ENCODE results near the gene FOXF2. TPM values are rescaled to one million over a fixed set of nuclear protein-coding genes. Genes with fewer than 3 reads are reported as not detected.
"Not testable (repeated sequence)": the region's sequence is repeated elsewhere in the genome, so short reads cannot be mapped to it uniquely, and the experiment has no call there.

The FOXF2 gene
- total RNA-seq, 2 donors from 2014 or later = 0.26 TPM; not detected in 1

DNA sequence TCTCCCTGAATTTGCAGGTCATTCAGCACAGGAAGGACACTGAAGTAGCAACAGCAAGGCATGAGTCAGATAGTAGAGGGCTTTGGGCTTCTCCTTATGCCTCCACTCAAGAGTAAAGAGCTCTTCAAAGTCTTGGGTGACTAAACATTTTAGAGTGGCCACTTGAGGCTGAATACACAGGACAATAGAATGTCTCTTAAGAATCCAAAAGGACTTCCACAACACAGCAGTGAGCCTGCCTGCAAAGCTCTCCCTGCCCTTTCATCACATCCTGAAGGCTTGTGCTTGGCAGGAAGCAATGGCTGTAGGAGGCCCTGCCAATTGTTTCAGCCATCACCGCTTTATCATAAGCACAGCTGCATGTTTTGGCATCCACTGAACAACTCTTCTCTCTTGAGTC is 40.7 kb upstream of the FOXF2 start:
- TF ChIP-seq, protein P1, sequence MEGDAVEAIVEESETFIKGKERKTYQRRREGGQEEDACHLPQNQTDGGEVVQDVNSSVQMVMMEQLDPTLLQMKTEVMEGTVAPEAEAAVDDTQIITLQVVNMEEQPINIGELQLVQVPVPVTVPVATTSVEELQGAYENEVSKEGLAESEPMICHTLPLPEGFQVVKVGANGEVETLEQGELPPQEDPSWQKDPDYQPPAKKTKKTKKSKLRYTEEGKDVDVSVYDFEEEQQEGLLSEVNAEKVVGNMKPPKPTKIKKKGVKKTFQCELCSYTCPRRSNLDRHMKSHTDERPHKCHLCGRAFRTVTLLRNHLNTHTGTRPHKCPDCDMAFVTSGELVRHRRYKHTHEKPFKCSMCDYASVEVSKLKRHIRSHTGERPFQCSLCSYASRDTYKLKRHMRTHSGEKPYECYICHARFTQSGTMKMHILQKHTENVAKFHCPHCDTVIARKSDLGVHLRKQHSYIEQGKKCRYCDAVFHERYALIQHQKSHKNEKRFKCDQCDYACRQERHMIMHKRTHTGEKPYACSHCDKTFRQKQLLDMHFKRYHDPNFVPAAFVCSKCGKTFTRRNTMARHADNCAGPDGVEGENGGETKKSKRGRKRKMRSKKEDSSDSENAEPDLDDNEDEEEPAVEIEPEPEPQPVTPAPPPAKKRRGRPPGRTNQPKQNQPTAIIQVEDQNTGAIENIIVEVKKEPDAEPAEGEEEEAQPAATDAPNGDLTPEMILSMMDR (IDR thresholded peaks at IDR 0.05) = no peak
- TF ChIP-seq POLR2A (IDR thresholded peaks at IDR 0.05) = no peak
- 67 to 77% methylated on average over 1 of the region's 1 CpG for WGBS, 2 donors
- H3K4me1 ChIP-seq = no peaks in the 10 kb centered on the region
- intact Hi-C loops (cut with DNase I) = loop anchor here (10.0 kb wide), 1 partner anchor 434 kb away; no protein-coding TSS in a partner anchor
- ATAC-seq (no peak), DNase-seq (peak in 1 of 4 donors; percentile 16)
- no peaks in the 10 kb centered on the region for H3K36me3 ChIP-seq (replicated peaks in 1 of 2; ENCODE audit: insufficient read depth in 1 of 2, low read depth in 2 of 2)
- no peaks in the 10 kb centered on the region for H3K27me3 ChIP-seq
- H3K4me3 ChIP-seq = no peak overlapping the region
- no peak overlapping the region for H3K27ac ChIP-seq
- H3K9me3 ChIP-seq = peaks cover 0 to 9% (median 0%) of the 10 kb centered on the region in 3 donors

DNA sequence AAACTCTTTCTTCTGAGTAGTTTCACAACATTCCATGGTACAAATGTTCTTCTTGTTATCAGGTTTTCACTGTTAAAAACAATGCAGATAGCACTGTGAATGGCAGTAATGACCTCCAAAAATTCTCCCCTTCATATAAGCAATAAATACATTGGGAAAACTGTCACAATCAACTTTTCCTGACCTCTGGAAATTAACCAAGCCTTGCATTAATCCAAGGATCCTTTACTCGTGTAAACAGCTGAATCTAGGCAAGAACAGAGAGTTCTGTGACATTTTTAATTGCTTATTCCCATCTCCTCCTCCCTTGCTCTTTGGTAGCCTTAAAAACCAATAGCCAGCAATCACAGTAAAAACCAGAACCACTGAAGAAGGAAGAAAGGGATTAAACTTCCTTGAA is 39.7 kb upstream of the FOXF2 start:
- ATAC-seq = no peak
- Histone ChIP-seq H3K4me1 (no peaks in the 10 kb centered on the region), H3K27me3 (no peaks in the 10 kb centered on the region)

DNA sequence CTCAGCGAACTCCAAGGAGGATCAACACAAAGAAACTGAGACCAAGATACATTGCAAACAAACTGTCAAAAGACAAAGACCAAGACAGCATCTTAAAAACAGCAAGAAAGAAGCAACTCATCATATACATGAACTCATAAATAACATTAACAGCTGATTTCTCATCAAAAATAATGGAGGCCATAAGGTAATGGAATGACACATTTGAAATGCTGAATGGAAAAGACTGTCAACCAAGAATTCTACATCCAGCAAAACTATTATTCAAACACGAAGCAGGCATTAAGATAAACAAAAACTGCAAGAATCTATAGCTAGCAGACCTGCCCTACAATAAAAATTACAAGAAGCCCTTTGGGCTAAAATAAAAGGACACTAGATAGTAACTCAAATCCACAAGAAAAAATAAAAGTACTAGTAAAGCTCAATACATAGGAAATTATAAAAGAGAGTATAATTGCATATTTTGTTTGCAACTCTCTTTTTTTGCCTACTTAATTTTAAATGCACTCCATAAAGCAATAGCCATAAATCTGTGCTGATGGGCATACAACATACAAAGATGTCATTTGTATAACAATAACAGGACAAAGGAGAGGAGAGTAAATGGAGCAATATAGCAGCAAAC is 37.9 kb upstream of the FOXF2 start:
- peaks cover 0 to 9% (median 0%) of the 10 kb centered on the region in 3 donors for H3K9me3 ChIP-seq
- H3K27ac ChIP-seq = no peak overlapping the region
- 71 to 84% methylated on average over 2 of the region's 2 CpGs for WGBS, 2 donors
- DNase-seq (no peak), ATAC-seq (no peak)
- no peaks in the 10 kb centered on the region for H3K27me3 ChIP-seq
- H3K36me3 ChIP-seq (replicated peaks in 1 of 2; ENCODE audit: insufficient read depth in 1 of 2, low read depth in 2 of 2) = no peaks in the 10 kb centered on the region
- no peak overlapping the region for H3K4me3 ChIP-seq
- no peaks in the 10 kb centered on the region for H3K4me1 ChIP-seq
- no peak for TF ChIP-seq POLR2A (IDR thresholded peaks at IDR 0.05)
- TF ChIP-seq, protein P1 (IDR thresholded peaks at IDR 0.05) = no peak
- intact Hi-C loops (cut with DNase I) = no loop called here

More for the DNA sequence above, 39.7 kb upstream of the FOXF2 start:
- Histone ChIP-seq H3K36me3 (replicated peaks in 1 of 2; ENCODE audit: insufficient read depth in 1 of 2, low read depth in 2 of 2) (no peaks in the 10 kb centered on the region), H3K4me3 (no peak overlapping the region), H3K27ac (no peak overlapping the region), H3K9me3 (peaks cover 0 to 9% (median 0%) of the 10 kb centered on the region in 3 donors)
- intact Hi-C loops (cut with DNase I) = loop anchor here (10.0 kb wide), 1 partner anchor 435 kb away; no protein-coding TSS in a partner anchor
- DNase-seq = no peak
- 24 to 35% methylated on average over 1 of the region's 1 CpG for WGBS, 2 donors
- TF ChIP-seq, protein P1 (IDR thresholded peaks at IDR 0.05) = no peak
- no peak for TF ChIP-seq POLR2A (IDR thresholded peaks at IDR 0.05)

DNA sequence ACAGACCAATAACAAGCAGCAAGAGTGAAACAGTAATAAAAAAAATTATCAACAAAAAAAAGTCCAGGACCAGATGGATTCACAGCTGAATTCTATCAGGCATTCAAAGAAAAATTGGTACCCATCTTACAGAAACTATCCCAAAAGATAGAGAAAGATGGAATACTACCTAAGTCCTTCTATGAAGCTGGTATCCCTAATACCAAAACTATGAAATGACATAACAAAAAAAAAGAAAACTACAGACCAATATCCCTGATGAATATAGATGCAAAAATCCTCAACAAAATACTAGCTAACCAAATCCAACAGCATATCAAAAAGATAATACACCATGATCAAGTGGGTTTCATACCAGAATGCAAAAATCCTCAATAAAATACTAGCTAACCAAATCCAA is 34.3 kb upstream of the FOXF2 start:
- ATAC-seq; H3K27me3 ChIP-seq; H3K4me1 ChIP-seq; intact Hi-C loops (cut with DNase I); H3K4me3 ChIP-seq; H3K36me3 ChIP-seq (replicated peaks in 1 of 2; ENCODE audit: insufficient read depth in 1 of 2, low read depth in 2 of 2); H3K27ac ChIP-seq; H3K9me3 ChIP-seq; DNase-seq: not testable (repeated sequence)

DNA sequence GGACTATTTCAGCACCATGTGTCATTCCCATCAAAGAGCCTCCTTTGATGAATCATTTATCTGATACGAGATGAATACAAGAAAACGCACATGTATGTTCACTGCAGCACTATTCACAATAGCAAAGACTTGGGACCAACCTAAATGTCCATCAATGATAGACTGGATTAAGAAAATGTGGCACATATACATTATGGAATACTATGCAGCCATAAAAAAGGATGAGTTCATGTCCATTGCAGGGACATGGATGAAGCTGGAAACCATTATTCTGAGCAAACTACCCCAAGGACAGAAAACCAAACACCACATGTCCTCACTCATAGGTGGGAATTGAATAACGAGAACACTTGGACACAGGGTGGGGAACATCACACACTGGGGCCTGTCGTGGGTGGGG is 27.7 kb upstream of the FOXF2 start:
- H3K9me3 ChIP-seq; DNase-seq; H3K4me3 ChIP-seq; H3K27ac ChIP-seq; H3K27me3 ChIP-seq; intact Hi-C loops (cut with DNase I); H3K36me3 ChIP-seq (replicated peaks in 1 of 2; ENCODE audit: insufficient read depth in 1 of 2, low read depth in 2 of 2); ATAC-seq; H3K4me1 ChIP-seq: not testable (repeated sequence)
- 79 to 89% methylated on average over 2 to 4 of the region's 4 CpGs for WGBS, 2 donors

DNA sequence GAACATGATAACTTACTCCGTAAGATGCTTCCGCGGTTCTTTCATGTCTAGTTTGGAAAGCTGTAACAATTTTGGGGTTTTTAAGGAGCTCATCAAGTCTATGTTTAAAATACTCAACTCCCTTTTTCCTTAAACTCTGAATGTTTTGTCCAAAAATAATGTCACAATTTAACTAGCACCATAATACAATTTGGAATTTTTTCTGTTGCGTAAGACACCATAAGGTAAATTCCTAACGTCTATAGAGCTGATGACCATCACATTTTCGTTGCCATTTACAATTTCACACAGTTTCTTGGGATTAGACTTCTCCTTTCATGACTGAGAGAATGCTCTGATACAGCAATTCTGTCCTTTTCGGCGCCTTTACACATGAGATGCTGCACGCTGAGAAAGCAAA is 26.7 kb upstream of the FOXF2 start:
- Histone ChIP-seq H3K9me3 (no peaks in the 10 kb centered on the region), H3K27ac (no peak overlapping the region), H3K27me3 (no peaks in the 10 kb centered on the region), H3K36me3 (replicated peaks in 1 of 2; ENCODE audit: insufficient read depth in 1 of 2, low read depth in 2 of 2) (no peaks in the 10 kb centered on the region), H3K4me3 (no peak overlapping the region), H3K4me1 (no peaks in the 10 kb centered on the region)
- TF ChIP-seq POLR2A (IDR thresholded peaks at IDR 0.05) = no peak
- TF ChIP-seq, protein P1 (IDR thresholded peaks at IDR 0.05) = no peak
- 82 to 88% methylated on average over 9 of the region's 9 CpGs for WGBS, 2 donors
- ATAC-seq (no peak), DNase-seq (no peak)
- intact Hi-C loops (cut with DNase I) = no loop called here
